ENCODE results near the gene BTBD19.
A peak's percentile ranks its signal among the peaks of the same experiment; 100 is the strongest.

Gene BTBD19

DNA sequence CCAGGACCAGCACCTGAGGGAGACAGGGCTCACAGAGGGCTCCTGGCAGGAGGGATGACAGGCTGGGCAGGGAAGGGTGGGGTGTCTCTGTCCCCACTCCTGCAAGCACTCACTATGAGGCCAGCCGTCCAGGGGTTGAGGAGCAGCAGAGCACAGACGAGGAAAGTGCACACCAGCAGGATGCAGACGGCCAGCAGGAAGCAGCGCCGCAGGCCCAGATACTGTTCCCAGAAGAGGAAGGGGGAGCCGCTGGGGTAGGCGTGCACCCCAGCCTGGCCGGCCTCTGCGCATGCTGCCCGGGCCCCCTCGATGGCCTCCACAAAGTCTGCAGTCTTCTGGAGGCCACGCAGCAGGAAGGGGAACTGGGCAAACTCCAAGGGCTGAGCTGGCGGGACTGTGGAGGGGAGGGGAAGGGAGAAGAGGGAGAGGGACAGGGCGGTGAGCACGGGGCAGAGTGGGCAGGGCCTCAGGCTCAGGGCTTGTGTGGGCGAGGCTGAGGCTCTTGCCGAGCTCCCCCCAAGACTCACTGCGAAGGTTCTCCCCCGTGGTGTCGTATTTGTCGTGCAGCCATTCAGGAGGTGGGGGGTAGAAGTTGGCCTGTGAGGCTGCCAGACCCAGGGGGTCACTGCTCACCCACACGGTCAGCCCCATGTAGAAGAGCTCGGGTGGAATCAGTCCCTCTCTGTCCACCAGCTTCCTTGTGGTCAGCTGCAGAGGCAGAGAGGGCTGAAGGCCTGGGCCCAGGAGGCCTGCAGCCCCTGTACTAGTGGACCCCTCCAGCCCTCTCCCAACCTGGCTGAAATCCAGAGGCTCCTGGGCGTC, 18.3 kb downstream of the BTBD19 start:
- peaks cover 28 to 31% of the 10 kb centered on the region in 2 experiments for H3K4me1 ChIP-seq (ENCODE audit: control insufficient read depth in 1 of 2, insufficient read depth in 1 of 2, low read depth in 1 of 2, low read length in 1 of 2)
- TF ChIP-seq, protein P1, sequence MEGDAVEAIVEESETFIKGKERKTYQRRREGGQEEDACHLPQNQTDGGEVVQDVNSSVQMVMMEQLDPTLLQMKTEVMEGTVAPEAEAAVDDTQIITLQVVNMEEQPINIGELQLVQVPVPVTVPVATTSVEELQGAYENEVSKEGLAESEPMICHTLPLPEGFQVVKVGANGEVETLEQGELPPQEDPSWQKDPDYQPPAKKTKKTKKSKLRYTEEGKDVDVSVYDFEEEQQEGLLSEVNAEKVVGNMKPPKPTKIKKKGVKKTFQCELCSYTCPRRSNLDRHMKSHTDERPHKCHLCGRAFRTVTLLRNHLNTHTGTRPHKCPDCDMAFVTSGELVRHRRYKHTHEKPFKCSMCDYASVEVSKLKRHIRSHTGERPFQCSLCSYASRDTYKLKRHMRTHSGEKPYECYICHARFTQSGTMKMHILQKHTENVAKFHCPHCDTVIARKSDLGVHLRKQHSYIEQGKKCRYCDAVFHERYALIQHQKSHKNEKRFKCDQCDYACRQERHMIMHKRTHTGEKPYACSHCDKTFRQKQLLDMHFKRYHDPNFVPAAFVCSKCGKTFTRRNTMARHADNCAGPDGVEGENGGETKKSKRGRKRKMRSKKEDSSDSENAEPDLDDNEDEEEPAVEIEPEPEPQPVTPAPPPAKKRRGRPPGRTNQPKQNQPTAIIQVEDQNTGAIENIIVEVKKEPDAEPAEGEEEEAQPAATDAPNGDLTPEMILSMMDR (IDR thresholded peaks at IDR 0.05), result no peak
- no peaks in the 10 kb centered on the region for H3K27me3 ChIP-seq
- H3K9me3 ChIP-seq, result no peaks in the 10 kb centered on the region
- H3K4me3 ChIP-seq (ENCODE audit: low read depth in 1 of 2, low read length in 1 of 2), result peak overlapping the region; percentile 25
- H3K27ac ChIP-seq, result peak overlapping the region; percentile 43
- H3K36me3 ChIP-seq, result no peaks in the 10 kb centered on the region

DNA sequence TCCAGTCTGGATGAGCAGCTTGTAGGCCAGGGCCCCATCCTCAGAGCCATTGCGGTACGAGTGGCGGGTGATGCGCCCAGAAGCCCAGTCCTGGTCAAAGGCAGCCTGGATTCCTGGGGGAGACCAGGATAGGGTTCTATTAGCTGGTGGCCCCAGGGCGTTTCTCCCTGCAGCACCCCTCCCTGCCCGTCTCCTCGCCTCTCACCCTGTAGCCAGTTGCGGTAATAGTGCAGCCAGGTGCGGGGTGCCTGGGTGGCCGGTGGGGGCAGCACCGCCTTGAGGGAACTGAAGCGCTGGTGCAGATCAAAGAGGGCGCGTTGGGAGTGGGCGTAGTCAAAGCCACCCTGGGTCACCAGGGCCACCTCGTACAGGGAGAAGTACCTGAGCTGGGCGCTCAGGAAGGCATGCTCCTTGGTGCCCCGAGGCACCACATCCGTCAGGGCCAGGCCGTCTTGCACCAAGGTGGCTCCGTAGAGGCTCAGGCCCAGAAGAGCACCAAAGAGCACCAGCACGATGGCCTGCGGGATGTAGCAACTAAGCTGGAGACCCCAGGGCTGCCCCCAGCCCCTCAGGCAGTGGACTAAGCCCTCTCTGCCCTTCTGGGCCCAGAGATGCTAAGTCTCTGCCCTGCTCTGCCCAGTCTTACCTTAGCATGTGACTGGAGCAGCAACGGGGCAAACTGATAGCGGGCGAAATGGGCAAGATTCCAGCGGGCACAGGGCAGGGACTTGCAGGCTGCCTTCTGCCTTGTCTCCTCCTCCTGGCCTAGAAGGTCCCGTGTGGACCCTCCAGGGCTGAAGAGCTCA, 19.1 kb downstream of the BTBD19 start:
- Histone ChIP-seq H3K36me3 (no peaks in the 10 kb centered on the region), H3K4me1 (ENCODE audit: control insufficient read depth in 1 of 2, insufficient read depth in 1 of 2, low read depth in 1 of 2, low read length in 1 of 2) (peaks cover 28 to 31% of the 10 kb centered on the region in 2 experiments), H3K9me3 (no peaks in the 10 kb centered on the region), H3K27ac (no peak overlapping the region), H3K27me3 (no peaks in the 10 kb centered on the region), H3K4me3 (ENCODE audit: low read depth in 1 of 2, low read length in 1 of 2) (no peak overlapping the region)
- TF ChIP-seq, protein P1 (IDR thresholded peaks at IDR 0.05), result no peak

DNA sequence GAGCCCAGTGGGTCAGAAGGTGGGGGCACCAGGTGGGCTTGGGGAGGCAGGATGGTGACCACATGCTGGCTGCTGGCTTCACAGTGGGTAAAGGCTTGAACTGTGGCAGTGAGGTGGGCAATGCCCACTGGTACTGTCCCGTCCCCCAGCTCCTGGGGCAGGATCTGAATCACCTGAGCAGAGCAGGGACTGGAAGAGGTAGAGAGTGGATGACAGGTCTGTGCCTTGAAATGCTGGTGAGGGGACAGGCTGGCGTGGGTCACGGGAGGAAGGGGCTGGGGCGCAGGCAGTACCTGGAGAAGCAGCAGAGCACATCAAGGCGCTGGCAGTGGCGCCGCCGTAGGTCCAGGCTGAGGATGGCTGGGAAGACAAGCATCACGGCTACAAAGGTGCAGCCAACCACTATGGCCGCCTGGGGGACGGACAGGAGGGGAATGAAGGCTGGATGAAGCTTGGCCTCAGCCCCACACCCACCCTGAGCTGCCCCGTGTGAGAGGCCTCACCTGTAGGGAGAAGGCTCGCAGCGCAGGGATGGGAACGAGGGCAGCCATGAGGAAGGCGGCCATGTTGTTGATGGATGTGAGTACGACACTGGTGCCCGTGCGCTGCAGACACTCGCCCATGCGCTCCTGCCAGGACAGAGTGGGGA, 19.8 kb downstream of the BTBD19 start:
- TF ChIP-seq, protein P1 (IDR thresholded peaks at IDR 0.05), result no peak
- H3K4me3 ChIP-seq (ENCODE audit: low read depth in 1 of 2, low read length in 1 of 2), result no peak overlapping the region
- H3K9me3 ChIP-seq, result no peaks in the 10 kb centered on the region
- H3K27me3 ChIP-seq, result no peaks in the 10 kb centered on the region
- H3K36me3 ChIP-seq, result no peaks in the 10 kb centered on the region
- peaks cover 30 to 34% of the 10 kb centered on the region in 2 experiments for H3K4me1 ChIP-seq (ENCODE audit: control insufficient read depth in 1 of 2, insufficient read depth in 1 of 2, low read depth in 1 of 2, low read length in 1 of 2)
- H3K27ac ChIP-seq, result no peak overlapping the region

DNA sequence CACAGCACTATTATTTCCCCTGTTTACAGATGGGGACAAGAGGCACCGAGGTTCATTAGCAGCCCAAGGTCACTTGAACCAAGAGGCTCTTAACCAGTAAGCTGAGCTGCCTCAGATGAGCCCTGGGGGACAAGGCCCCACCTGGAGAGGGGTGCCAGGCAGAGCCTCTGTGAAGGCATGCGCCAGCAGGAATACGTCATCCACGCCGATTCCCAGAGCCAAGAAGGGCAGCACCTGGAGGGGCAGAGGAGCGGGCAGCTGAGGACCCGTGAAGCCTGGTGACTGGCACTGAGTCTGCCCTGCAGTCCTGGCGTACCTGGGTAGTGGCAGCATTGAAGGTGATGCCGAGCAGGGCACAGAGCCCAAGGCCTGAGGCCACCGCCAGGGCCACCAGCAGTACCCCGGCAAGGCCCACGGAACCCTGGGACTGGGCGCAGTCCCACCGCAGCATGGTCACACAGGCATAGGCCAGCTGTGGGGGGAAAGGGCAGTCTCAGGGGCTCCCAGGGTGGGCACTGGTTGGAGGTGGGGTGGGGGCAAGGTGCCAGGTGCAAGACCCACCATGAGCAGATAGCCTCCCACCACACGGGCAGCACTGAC, 20.6 kb downstream of the BTBD19 start:
- Histone ChIP-seq H3K27me3 (no peaks in the 10 kb centered on the region), H3K27ac (no peak overlapping the region), H3K4me3 (ENCODE audit: low read depth in 1 of 2, low read length in 1 of 2) (no peak overlapping the region), H3K4me1 (ENCODE audit: control insufficient read depth in 1 of 2, insufficient read depth in 1 of 2, low read depth in 1 of 2, low read length in 1 of 2) (peaks cover 38 to 42% of the 10 kb centered on the region in 2 experiments), H3K9me3 (no peaks in the 10 kb centered on the region), H3K36me3 (no peaks in the 10 kb centered on the region)
- TF ChIP-seq, protein P1 (IDR thresholded peaks at IDR 0.05), result no peak
